Measurements from ENCODE around the gene BTBD3. TPM values are rescaled to one million over a fixed set of nuclear protein-coding genes. Genes with fewer than 3 reads are reported as not detected.

The BTBD3 gene
- total and polyA plus RNA-seq, 2 donors (not counting 1 experiment from before 2014, with no cell fraction given): 1.5 to 2.1 TPM

GRCh38 chr20:11894062-11894461 lies 23.6 kb upstream of the BTBD3 start:
- no peaks in the 10 kb centered on the region for H3K9me3 Mint-ChIP-seq (ENCODE audit: insufficient read depth)
- intact Hi-C loops (cut with micrococcal nuclease): no loop called here
- H3K27me3 Mint-ChIP-seq: peaks cover 15% of the 10 kb centered on the region
- H2AFZ ChIP-seq (ENCODE audit: insufficient read depth, low read depth, low read length, poor library complexity, severe bottlenecking): no peak overlapping the region
- H3K27ac ChIP-seq (ENCODE audit: low read length in 2 of 2): no peak overlapping the region
- H3K36me3 ChIP-seq (replicated peaks in 1 of 2; ENCODE audit: control extremely low read depth in 1 of 2, control insufficient read depth in 1 of 2, extremely low read depth in 1 of 2, insufficient read depth in 2 of 2, low read length in 1 of 2): no peaks in the 10 kb centered on the region
- DNase-seq (no peak), ATAC-seq (ENCODE audit: low read depth) (no peak)
- no peak overlapping the region for H3K9ac ChIP-seq (ENCODE audit: low read length)
- H3K9me3 ChIP-seq (ENCODE audit: control extremely low read depth in 1 of 3, control insufficient read depth in 2 of 3, insufficient read depth in 1 of 3, low read length in 2 of 3): no peaks in the 10 kb centered on the region
- H3K4me2 ChIP-seq (replicated peaks; ENCODE audit: low read depth, low read length, poor library complexity, severe bottlenecking): no peak overlapping the region
- 97% methylated on average over 3 of the region's 6 CpGs for WGBS (ENCODE audit: insufficient coverage)
- H3K4me1 ChIP-seq (ENCODE audit: control insufficient read depth in 2 of 2, insufficient read depth in 2 of 2, low read length in 2 of 2): peaks cover 5 to 18% of the 10 kb centered on the region in 2 donors
- H3K79me2 ChIP-seq (ENCODE audit: control insufficient read depth, insufficient read depth, low read length): peaks cover 11% of the 10 kb centered on the region
- H4K20me1 ChIP-seq (ENCODE audit: control insufficient read depth, insufficient read depth, low read length, poor library complexity, severe bottlenecking): no peaks in the 10 kb centered on the region
- H3K27me3 ChIP-seq (replicated peaks in 1 of 4; ENCODE audit: control extremely low read depth in 1 of 4, control insufficient read depth in 3 of 4, insufficient read depth in 4 of 4, low read length in 3 of 4): peaks cover 0 to under 1% (median 0%) of the 10 kb centered on the region in 4 experiments
- no peak overlapping the region for H3K27ac Mint-ChIP-seq
- POLR2A ChIA-PET: no interaction called here
- no peak overlapping the region for H3K4me3 ChIP-seq (ENCODE audit: control extremely low read depth in 1 of 5, extremely low read depth in 1 of 5, insufficient read depth in 1 of 5, low read depth in 2 of 5, low read length in 4 of 5)
- TF ChIP-seq EZH2 (IDR thresholded peaks at IDR 0.05; ENCODE audit: borderline replicate concordance, insufficient read depth, low read depth, low read length, poor library complexity, severe bottlenecking): no peak
- TF ChIP-seq, protein P1, sequence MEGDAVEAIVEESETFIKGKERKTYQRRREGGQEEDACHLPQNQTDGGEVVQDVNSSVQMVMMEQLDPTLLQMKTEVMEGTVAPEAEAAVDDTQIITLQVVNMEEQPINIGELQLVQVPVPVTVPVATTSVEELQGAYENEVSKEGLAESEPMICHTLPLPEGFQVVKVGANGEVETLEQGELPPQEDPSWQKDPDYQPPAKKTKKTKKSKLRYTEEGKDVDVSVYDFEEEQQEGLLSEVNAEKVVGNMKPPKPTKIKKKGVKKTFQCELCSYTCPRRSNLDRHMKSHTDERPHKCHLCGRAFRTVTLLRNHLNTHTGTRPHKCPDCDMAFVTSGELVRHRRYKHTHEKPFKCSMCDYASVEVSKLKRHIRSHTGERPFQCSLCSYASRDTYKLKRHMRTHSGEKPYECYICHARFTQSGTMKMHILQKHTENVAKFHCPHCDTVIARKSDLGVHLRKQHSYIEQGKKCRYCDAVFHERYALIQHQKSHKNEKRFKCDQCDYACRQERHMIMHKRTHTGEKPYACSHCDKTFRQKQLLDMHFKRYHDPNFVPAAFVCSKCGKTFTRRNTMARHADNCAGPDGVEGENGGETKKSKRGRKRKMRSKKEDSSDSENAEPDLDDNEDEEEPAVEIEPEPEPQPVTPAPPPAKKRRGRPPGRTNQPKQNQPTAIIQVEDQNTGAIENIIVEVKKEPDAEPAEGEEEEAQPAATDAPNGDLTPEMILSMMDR (IDR thresholded peaks at IDR 0.05): no peak
- CTCF ChIA-PET: no interaction called here
- H3K4me3 Mint-ChIP-seq: no peak overlapping the region
- H3K4me1 Mint-ChIP-seq: peaks cover 18% of the 10 kb centered on the region

- Histone ChIP-seq H3K79me2 (ENCODE audit: control insufficient read depth, insufficient read depth, low read length) (peaks cover 14% of the 10 kb centered on the region), H3K36me3 (replicated peaks in 1 of 2; ENCODE audit: control extremely low read depth in 1 of 2, control insufficient read depth in 1 of 2, extremely low read depth in 1 of 2, insufficient read depth in 2 of 2, low read length in 1 of 2) (no peaks in the 10 kb centered on the region), H3K4me3 (ENCODE audit: control extremely low read depth in 1 of 5, extremely low read depth in 1 of 5, insufficient read depth in 1 of 5, low read depth in 2 of 5, low read length in 4 of 5) (no peak overlapping the region), H3K27me3 (replicated peaks in 1 of 4; ENCODE audit: control extremely low read depth in 1 of 4, control insufficient read depth in 3 of 4, insufficient read depth in 4 of 4, low read length in 3 of 4) (no peaks in the 10 kb centered on the region), H2AFZ (ENCODE audit: insufficient read depth, low read depth, low read length, poor library complexity, severe bottlenecking) (no peak overlapping the region), H4K20me1 (ENCODE audit: control insufficient read depth, insufficient read depth, low read length, poor library complexity, severe bottlenecking) (no peaks in the 10 kb centered on the region), H3K27ac (ENCODE audit: low read length in 2 of 2) (no peak overlapping the region), H3K9ac (ENCODE audit: low read length) (no peak overlapping the region), H3K4me2 (replicated peaks; ENCODE audit: low read depth, low read length, poor library complexity, severe bottlenecking) (no peak overlapping the region), H3K4me1 (ENCODE audit: control insufficient read depth in 2 of 2, insufficient read depth in 2 of 2, low read length in 2 of 2) (peaks cover 0 to 12% of the 10 kb centered on the region in 2 donors), H3K9me3 (ENCODE audit: control extremely low read depth in 1 of 3, control insufficient read depth in 2 of 3, insufficient read depth in 1 of 3, low read length in 2 of 3) (no peaks in the 10 kb centered on the region)
- ChIA-PET CTCF (no interaction called here), POLR2A (no interaction called here)
- DNase-seq: no peak
- H3K27ac Mint-ChIP-seq: no peak overlapping the region
- intact Hi-C loops (cut with micrococcal nuclease): no loop called here
- peaks cover 15% of the 10 kb centered on the region for H3K4me1 Mint-ChIP-seq
- peaks cover 7% of the 10 kb centered on the region for H3K27me3 Mint-ChIP-seq
- 100% methylated on average over 1 of the region's 6 CpGs for WGBS (ENCODE audit: insufficient coverage)
- H3K9me3 Mint-ChIP-seq (ENCODE audit: insufficient read depth): no peaks in the 10 kb centered on the region
- no peak for ATAC-seq (ENCODE audit: low read depth)
- no peak for TF ChIP-seq EZH2 (IDR thresholded peaks at IDR 0.05; ENCODE audit: borderline replicate concordance, insufficient read depth, low read depth, low read length, poor library complexity, severe bottlenecking)
- H3K4me3 Mint-ChIP-seq: no peak overlapping the region
These were observed 21.8 kb upstream of the BTBD3 start for GRCh38 chr20:11895861-11896387.
